Measurements from ENCODE around the gene INPP5A.

The INPP5A gene

GRCh38 chr10:132540456-132540855 is 2.9 kb downstream of the INPP5A start:
- Histone ChIP-seq H3K27ac (replicated peaks) (no peak overlapping the region), H3K4me3 (replicated peaks; ENCODE audit: insufficient read depth, low read length) (peak overlapping the region; percentile 63), H3K27me3 (ENCODE audit: insufficient read depth, poor library complexity, severe bottlenecking) (no peaks in the 10 kb centered on the region)
- TF ChIP-seq SPI1 (IDR thresholded peaks at IDR 0.05; ENCODE audit: borderline replicate concordance, low read depth) (no peak), POLR2AphosphoS5 (IDR thresholded peaks at IDR 0.05; ENCODE audit: low read depth) (no peak), CTCF (IDR thresholded peaks at IDR 0.05; ENCODE audit: insufficient read depth, low read length) (no peak), GABPA (IDR thresholded peaks at IDR 0.05; ENCODE audit: low read depth) (no peak)
- TF ChIP-seq, protein P1, sequence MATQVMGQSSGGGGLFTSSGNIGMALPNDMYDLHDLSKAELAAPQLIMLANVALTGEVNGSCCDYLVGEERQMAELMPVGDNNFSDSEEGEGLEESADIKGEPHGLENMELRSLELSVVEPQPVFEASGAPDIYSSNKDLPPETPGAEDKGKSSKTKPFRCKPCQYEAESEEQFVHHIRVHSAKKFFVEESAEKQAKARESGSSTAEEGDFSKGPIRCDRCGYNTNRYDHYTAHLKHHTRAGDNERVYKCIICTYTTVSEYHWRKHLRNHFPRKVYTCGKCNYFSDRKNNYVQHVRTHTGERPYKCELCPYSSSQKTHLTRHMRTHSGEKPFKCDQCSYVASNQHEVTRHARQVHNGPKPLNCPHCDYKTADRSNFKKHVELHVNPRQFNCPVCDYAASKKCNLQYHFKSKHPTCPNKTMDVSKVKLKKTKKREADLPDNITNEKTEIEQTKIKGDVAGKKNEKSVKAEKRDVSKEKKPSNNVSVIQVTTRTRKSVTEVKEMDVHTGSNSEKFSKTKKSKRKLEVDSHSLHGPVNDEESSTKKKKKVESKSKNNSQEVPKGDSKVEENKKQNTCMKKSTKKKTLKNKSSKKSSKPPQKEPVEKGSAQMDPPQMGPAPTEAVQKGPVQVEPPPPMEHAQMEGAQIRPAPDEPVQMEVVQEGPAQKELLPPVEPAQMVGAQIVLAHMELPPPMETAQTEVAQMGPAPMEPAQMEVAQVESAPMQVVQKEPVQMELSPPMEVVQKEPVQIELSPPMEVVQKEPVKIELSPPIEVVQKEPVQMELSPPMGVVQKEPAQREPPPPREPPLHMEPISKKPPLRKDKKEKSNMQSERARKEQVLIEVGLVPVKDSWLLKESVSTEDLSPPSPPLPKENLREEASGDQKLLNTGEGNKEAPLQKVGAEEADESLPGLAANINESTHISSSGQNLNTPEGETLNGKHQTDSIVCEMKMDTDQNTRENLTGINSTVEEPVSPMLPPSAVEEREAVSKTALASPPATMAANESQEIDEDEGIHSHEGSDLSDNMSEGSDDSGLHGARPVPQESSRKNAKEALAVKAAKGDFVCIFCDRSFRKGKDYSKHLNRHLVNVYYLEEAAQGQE (IDR thresholded peaks at IDR 0.05; ENCODE audit: insufficient replicate concordance, low read depth): no peak
- no peak for DNase-seq (ENCODE audit: low read depth in 1 of 2, low spot score in 1 of 2)

DNA sequence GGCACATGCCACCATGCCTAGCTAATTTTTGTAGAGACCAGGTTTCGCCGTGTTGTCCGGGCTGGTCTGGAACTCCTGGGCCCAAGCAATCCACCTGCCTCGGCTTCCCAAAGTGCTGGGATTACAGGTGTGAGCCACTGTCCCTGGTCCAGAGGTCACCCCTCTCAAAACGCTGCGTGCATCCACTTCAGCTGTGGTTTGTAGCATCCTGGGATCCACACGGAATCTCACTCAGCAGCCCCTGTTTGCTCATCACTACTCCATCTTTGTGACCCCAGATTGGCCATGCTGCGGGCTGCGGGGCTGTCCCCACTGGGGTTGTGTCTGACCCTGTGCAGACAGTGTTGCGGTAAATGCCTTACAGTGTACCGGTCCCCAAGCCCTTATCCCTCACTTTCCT is 3.5 kb downstream of the INPP5A start:
- Histone ChIP-seq H3K4me3 (replicated peaks; ENCODE audit: insufficient read depth, low read length) (no peak overlapping the region), H3K27ac (replicated peaks) (no peak overlapping the region), H3K27me3 (ENCODE audit: insufficient read depth, poor library complexity, severe bottlenecking) (no peaks in the 10 kb centered on the region)
- TF ChIP-seq, protein P1 (IDR thresholded peaks at IDR 0.05; ENCODE audit: insufficient replicate concordance, low read depth): no peak
- TF ChIP-seq POLR2AphosphoS5 (IDR thresholded peaks at IDR 0.05; ENCODE audit: low read depth) (no peak), SPI1 (IDR thresholded peaks at IDR 0.05; ENCODE audit: borderline replicate concordance, low read depth) (no peak), GABPA (IDR thresholded peaks at IDR 0.05; ENCODE audit: low read depth) (no peak), CTCF (IDR thresholded peaks at IDR 0.05; ENCODE audit: insufficient read depth, low read length) (no peak)
- DNase-seq (ENCODE audit: low read depth in 1 of 2, low spot score in 1 of 2): no peak

GRCh38 chr10:132541601-132542011 is 4.0 kb downstream of the INPP5A start:
- Histone ChIP-seq H3K4me3 (replicated peaks; ENCODE audit: insufficient read depth, low read length) (no peak overlapping the region), H3K27ac (replicated peaks) (no peak overlapping the region), H3K27me3 (ENCODE audit: insufficient read depth, poor library complexity, severe bottlenecking) (no peaks in the 10 kb centered on the region)
- no peak for DNase-seq (ENCODE audit: low read depth in 1 of 2, low spot score in 1 of 2)
- no peak for TF ChIP-seq SPI1 (IDR thresholded peaks at IDR 0.05; ENCODE audit: borderline replicate concordance, low read depth)
- TF ChIP-seq CTCF (IDR thresholded peaks at IDR 0.05; ENCODE audit: insufficient read depth, low read length): no peak
- no peak for TF ChIP-seq POLR2AphosphoS5 (IDR thresholded peaks at IDR 0.05; ENCODE audit: low read depth)
- TF ChIP-seq, protein P1 (IDR thresholded peaks at IDR 0.05; ENCODE audit: insufficient replicate concordance, low read depth): no peak
- TF ChIP-seq GABPA (IDR thresholded peaks at IDR 0.05; ENCODE audit: low read depth): no peak
